8988T (cell line): ENCODE measurements around the gene TAPBPL.
"Not testable (repeated sequence)": the region's sequence is repeated elsewhere in the genome, so short reads cannot be mapped to it uniquely, and the experiment has no call there.

Experiments used
- DNase-seq: peaks from one replicate; pipeline ENCODE4 v3.0.0; 2011

Gene TAPBPL

GRCh38 chr12:6493497-6494257 lies 41.8 kb downstream of the TAPBPL start, which contains the start of gene NCAPD2:
Gene NCAPD2, plus strand, starts transcription at chr12:6494102. Its CDS starts 997 bp downstream, at chr12:6495099.
- DNase-seq = peak; percentile 41

GRCh38 chr12:6494258-6494743 lies 42.5 kb downstream of the TAPBPL start:
- DNase-seq = no peak

- no peak for DNase-seq
These were observed 43.1 kb downstream of the TAPBPL start for GRCh38 chr12:6494968-6495367.

- DNase-seq = not testable (repeated sequence)
These were observed 45.4 kb downstream of the TAPBPL start for GRCh38 chr12:6497291-6497690.

- DNase-seq = no peak
These were observed 48.6 kb downstream of the TAPBPL start for GRCh38 chr12:6500466-6500865.

- DNase-seq = no peak
These were observed 55.5 kb downstream of the TAPBPL start for GRCh38 chr12:6507102-6507998.

GRCh38 chr12:6508087-6508486 lies 56.2 kb downstream of the TAPBPL start:
- no peak for DNase-seq
